Measurements from ENCODE around the gene GUCA1C.

DNA sequence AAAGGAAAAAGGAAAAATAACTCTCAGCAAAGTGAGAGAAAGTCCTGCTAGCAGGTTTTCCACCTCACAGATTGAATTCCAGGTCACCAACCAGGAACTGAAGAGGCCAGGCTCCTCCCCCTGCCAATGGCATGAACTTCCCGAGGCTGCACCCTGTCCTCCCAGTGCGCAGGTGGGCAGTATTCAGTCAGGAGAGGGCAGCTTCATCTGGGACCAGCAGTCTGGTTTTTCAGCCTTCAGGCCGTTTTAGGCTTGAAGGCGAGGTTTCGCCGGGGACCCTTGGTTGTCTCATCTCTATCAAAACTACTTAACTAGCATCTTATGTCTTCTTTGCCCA is 89.9 kb downstream of the GUCA1C start:
- no peak for TF ChIP-seq CTCF (IDR thresholded peaks at IDR 0.05)
- no peak for TF ChIP-seq POLR2A (IDR thresholded peaks at IDR 0.05)

All from right lobe of liver (tissue), 4 donors.